HG02678 (cell line): Measurements from ENCODE around the gene SEH1L.
"Not testable (repeated sequence)": the region's sequence is repeated elsewhere in the genome, so short reads cannot be mapped to it uniquely, and the experiment has no call there.

Experiments
- ATAC-seq: cut with Tn5 transposase; IDR thresholded peaks from one replicate; pipeline ENCODE4 v1.9.1; 2021; ENCODE audit warnings: mild to moderate bottlenecking, moderate library complexity; ENCODE audit not compliant: unreplicated experiment

Gene SEH1L

DNA sequence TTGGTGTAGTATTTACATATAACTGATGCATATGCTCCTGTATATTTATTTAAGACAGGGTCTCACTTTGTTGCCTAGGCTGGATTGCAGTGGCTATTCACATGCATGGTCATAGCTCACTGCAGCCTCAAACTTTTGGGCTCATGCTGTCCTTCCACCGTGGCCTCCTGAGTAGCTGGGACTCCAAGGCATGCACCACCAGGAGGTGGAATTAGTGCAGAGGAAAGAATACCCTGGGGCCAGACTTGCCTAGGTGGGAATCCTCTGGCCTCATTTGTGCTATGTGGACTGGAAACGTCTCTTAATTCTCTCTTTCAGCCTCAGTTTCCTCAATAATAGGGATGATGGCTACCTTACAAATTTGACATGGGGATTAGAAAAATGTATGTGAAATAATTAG, 45.6 kb downstream of the SEH1L start:
- ATAC-seq, result no peak

DNA sequence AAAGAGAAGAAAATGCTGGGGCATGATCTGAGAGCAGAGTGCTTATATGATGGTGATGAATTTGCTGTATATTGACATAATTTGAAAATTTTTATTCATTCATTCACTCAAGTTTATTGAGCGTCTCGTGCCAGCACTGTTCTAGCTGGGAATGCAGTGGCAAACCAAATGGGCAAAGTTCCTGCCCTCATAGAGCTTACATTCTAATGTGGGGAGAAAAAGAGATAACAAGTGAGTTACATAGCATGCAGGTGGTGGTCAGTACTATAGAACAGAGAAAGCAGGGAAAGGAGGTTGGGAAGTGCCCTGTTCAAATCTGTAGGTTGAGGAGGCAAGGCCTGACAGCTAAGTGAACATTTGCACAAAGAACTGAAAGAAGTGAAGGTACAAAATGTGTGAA, 47.6 kb downstream of the SEH1L start:
- ATAC-seq, result no peak

DNA sequence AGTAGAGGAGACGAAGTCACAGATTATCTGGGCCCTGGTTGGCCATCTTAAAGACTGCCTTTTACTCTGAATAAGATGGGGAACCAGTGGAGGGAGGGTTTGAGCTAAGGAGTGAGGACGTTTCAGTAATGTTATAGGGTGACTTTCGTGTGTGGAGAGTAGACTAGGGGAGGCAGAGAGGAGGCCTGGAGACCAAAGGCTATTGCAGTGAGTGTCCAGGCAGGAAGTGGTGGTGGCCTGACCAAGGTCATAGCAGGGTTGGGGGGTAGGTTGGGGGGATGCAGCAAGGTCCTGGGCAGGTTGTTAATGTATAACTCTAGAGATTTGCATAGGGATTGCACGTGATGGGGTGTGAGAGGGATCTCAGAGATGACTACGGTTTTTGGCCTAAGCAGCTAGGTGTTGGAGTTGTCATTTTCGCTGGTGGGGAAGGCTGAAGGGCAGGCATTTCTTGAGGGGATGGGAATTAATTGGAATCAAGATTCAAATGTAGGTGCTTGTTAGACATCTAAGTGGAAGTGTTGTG, 48.2 kb downstream of the SEH1L start:
- ATAC-seq, result no peak

DNA sequence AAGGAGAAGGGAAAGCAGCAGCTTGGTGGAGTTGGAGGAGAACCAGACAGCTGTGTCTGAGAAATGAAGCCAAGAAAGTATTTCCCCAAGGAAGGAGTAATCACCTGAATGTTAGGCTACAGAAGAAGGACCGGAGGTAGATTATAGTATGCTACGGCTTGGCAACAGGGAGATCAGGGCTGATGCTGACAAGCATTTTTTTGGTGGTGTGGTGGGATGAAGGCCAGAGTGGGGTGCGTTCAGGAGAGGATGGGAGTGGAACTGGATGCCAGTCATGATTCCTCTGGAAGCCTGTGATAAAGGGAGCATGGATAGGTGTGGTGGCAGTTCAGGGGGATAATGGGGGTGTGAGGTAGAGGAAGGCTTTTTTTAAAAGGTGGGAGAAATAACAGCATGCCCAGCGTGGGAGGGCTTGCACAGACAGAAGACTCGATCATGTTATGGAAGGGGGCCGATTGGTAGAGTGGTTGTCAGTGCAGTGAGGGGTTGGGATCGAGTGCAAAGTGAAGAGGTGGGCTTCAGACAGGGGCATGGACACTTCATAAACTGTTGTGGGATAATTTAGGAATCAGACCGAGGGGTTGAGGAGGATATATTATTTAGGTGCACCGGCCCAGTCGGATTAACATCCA, 49.0 kb downstream of the SEH1L start:
- ATAC-seq, result no peak

DNA sequence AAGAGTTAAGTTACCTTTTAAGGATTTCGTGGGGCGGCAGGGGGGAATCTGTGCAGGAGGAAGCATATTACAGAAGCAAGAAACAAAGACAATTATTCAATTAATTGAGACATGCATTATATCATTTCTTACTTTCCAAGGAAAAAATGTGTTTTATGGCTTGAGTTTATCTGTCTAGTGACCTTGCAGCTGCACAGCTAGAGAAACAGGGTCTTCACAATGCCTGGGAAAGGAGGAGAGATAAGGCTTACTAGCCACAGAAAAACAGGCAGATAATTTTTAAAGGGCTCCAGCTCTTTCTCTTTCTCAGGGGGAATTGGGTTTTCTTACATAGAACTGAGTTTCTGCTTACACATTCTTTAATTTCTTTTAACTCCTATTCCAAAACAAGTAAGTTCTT, 49.5 kb downstream of the SEH1L start:
- not testable (repeated sequence) for ATAC-seq

DNA sequence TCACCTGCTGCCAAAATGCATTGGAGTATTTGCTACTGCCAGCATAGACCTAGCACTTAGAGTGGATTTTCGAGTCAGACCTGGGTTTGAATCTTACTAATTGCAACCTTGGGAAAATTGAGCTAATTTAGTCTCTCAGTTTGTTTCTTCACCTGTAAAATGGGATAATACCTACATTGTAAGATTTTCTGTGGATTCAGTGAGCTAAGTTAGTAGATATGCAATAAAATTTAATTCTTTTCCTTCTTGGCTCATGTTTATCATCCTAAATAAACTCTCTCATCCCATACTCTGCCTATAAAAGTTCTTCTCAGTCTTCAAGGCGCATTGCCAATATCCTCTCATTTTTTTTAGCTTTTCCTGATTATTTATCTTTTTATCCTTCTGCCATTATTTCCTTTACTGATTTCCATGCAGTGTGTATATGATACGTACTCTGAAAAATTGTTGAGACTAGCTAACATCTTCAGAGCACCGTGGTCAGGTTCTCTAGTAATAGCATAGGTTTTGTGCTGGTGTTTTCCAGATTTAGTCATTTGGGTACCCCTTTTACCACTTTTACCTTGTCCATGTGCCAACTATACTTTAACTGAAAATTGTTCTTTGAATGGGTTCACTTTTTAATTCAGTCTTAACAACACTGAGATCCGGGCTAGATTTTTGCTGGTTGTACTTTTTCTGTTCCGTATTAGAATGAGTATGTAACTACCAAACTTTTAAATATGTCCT, 50.7 kb downstream of the SEH1L start:
- peak; percentile 64 for ATAC-seq

DNA sequence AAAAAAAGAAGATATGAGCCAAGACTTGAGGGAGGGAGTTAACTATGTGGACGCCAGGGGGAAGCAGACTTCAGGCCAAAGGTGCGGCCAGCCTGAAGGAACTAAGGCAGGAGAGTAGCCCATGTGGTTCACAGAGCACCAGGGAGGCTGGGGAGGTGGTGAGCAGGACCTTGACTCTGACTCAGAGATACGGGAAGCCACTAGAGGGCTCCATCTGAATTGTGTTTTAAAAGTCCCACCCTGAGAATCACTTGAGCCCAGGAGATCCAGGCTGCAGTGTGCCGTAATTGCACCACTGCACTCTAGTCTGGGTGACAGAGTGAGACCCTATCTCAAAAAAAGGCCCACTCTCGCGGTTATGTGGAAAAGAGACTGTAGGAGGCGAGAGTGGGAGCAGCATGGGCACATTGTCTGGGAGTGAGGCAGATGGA, 55.7 kb downstream of the SEH1L start:
- no peak for ATAC-seq

DNA sequence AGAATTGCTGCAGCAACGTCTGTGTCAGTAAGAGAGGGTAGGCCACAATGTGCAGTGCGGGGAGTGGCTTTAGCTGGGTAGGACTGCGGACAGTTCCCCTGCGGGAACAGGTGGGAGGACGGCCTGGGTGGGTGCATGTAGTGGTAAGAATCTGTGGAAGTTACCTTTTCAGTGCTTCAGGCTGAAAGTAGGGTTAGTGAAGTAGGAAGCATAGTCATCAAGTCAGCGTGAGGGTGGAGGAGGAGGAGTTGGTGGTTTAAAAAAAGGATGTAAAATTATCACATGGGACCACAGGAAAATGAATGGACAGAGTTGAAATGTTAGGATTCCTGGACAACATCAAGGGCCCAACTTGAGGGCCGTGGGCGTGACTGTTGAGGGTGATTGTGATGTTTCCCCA, 56.6 kb downstream of the SEH1L start:
- ATAC-seq, result no peak

DNA sequence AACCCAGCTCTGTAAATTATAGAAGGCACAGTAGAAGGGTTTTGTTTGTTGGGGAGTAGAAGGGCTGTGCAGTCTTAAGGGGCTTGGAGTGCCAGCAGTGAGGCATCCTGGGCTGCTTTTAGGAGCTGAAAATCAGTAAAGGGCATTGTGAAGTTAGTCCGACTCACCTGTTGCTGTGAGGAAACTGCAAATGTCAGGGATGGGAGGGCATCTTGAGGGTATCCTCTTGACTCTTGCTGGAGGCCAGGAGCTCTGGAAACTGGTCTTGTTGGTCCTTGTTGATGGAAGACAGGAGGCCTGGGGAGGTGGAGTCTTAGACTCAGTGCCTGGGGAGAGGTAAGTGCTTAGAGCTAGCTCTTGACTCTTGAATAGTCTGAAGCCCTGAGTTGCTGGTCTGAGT, 57.5 kb downstream of the SEH1L start:
- ATAC-seq, result no peak

DNA sequence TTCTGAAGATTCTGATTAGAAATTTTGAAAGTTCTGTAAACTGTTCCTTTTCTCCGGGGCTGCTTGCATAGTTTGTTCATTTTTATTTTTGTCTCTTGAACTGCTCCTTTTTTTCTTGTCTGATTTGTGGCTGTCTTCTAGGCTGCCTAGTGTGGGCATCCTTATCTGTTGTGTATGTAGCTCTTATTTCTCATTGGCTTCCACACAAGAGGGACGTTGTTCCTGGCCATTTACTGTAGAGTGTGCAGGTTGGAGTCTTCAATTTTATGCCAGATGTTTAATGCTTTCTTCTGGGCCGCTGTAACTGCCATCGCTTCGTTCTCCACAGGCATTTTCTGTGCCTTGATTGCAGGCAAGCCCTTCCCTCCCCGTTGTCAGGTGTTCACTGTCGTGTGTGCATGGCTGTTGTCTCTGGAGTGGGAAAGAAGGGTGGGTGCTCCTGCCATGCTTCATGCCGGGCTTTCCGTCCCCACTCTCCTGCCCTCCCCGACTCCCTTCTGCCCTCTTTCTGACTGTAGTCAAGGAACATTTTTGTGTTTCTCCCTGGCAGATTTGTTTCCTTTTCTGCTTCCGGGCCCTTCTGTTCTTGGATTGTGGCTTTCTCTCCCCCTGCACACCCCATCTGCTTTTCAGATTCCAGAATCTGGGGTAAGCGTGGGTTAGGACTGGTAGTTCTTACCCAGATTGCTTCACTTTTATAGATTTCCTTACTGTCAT, 58.9 kb downstream of the SEH1L start:
- no peak for ATAC-seq

DNA sequence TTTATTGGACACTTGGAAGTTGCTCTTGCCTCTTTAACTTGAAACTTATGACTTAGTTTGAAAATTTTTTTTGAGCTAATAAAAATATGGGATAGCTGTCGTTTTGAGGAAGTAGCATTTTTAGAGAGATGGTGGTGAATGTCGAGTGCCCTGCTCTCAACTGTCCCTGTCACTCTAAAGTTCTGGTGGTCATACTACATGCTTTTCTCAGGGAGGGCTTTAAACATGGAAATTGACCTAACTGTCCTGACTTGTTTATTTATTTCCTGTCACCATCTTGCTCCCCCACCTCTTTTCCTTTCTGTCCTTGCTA, 59.4 kb downstream of the SEH1L start:
- no peak for ATAC-seq

DNA sequence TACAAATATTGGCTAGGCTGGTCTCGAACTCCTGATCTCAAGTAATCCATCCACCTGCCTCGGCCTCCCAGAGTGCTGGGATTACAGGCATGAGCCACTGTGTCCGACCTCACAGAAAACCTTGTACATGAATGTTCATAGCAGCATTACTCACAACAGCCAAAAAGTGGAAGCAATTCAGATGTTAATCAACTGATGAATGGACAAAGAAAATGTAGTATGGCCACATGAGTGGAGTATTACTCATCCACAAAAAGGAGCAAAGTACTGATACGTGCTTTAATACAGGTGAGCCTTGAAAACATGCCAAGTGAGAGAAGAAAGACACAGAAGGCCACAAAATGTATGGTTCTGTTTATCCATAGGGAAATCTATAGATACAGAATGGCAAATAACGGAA, 63.9 kb downstream of the SEH1L start:
- no peak for ATAC-seq

DNA sequence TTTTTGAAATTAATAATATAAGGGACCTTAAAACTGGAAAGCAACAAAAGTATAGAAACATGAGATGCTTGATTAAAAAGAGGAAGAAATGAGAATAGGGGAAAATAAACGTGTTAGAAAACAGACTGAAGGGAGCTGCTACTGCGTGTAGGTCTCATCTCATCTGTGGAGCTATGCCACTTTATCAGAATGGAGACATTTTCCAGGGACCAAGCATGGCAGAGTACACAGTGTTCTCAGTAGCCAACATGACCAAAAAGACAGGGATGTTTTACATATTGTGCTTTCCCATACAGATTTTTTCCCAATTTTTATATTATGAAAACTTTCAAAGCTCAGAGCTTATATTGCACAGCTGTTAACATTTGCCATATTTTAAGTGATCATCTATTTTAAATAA, 66.4 kb downstream of the SEH1L start:
- no peak for ATAC-seq

DNA sequence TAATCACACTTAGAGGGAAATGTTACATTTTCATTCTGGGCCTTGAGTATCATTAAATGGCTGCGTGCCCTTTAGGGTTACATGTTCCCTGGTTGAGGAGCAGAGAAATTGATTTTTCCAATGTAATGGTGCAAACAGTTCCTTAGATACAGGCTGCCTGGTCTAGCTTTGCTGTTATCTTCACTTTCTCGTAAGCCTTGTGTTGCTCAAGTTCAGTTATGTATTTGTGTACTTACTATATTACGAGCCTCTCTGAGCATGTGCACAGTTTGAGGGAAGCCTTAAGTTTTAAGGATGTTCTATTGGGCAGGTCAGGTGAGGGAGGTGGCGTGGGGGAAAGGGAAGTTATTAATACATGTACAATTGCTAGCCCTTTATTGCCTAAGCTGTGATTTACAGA, 67.0 kb downstream of the SEH1L start:
- no peak for ATAC-seq

DNA sequence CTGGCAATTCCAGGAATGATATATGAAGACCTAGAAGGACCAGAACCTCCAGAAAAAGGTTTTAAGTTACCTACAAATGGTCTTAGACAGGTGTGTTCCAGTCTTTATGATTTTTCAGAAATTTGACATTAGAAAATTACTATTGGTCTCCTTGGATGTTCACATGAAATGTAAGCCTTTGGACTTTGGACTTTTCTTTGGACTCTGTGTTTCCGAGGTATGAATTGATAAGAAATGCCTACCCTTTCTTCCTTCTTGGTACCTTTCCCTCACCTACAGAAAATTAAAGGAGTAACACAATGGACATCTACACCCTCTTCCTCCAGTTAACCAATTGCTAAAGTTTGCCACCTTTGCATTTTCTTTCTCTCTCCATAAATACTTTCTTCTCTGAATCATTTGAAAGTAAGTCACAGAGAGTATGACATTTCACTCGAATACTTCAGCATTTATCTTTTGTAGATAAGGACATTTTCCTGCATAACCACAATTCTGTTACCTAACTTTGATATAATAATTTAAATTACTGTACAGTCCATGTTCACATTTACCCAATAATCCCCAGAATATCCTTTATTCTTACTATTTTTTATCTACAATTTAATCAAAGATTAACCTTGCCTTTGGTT, 69.5 kb downstream of the SEH1L start:
- ATAC-seq, result no peak

DNA sequence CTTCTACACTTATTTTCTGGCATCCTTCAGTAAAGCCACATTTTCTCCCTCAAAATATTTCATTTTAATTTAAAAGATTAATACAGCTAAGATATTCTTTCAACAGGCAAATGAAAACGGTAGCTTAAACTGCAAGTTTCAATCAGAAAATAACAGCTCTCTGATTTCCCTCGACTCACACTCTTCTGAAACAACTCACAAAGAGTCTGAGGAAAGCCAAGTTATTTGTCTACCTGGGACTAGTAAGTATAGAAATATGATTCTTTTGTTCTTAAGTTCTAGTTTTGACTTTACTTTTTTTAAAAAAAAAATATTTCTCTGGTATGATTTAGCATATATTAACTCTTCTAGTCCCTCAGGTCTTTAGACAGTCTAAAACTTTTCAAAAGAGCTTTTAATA, 70.6 kb downstream of the SEH1L start:
- no peak for ATAC-seq

DNA sequence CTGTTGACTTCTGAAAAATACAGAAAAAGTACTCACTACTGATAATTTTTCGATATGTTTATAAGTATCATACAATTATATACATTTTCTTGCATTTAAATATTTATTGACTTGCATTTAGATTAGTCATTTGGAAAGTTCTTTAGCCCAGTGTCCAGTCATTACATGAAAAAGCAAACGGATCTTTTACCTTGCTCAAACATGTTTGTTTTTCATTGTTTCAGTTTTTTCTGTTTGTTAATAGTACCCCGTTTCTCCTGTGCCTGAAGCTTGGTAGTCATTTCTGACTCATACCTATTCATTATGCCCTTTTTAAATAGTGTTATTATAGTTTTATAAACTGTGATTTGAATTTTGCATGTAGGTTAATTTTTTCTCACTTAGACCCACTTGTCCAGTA, 71.5 kb downstream of the SEH1L start:
- no peak for ATAC-seq

DNA sequence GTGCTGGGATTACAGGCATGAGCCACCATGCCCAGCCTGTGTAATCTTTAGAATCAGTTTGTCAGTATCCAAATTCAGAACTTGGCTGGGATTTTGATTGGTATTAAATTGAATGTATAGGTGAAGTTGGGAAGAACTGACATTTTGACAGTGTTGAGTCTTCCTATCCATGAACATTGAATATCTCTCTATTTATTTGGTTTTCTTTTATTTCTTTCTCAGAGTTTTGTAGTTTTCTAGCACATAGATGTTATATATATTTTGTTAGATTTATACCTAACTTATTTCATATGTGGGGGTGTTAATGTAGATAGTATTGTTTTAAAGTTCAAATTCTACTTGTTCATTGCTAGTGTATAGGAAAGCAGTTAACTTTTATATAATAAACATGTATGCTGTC, 74.8 kb downstream of the SEH1L start:
- ATAC-seq, result no peak

DNA sequence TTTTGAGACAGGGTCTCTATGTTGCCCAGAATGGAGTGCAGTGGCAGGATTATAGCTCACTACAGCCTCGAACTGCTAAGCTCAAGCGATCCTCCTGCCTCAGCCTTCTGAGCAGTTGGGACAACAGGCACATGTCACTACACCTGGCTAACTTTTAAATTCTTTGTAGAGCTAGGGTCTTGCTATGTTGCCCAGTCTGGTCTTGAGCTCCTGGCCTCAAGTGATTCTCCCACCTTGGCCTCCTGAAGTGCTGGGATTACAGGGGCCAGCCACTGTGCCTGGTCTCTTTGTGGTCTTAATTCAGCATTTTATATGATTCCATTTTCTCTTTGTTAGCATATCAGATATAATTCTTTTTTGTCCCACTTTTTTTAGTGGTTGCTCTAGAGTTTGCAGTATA, 77.4 kb downstream of the SEH1L start:
- ATAC-seq, result no peak

DNA sequence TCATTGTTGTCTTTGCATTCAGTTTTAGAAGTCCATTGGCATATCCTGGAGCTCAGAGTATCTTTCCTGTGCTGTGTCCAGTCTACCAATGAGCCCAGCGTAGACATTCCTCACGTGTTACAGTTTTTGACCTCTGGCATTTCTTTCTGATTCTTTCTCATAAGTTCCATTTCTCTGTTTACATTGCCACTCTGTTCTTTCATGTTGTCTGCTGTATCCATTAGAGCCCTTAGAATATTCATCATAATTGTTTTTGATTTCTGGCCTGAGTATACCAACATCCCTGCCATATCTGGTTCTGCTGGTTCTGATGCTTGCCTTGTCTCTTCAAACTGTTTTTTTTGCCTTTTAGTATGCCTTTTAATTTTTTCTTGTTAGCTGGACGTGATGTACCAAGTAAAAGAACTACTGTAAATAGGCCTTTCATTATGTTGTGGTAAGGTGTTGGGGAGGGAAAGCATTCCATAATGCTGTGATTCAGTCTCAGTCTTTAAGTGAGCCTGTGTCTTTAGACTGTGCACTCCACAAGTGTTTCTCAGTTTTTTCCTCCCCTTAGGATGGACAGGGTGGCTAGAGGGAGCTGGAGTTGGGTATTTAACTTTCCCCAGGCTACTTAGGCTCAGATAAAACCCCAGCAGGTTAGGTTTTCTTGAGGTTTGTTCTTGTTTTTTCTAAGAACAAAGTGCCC, 78.9 kb downstream of the SEH1L start:
- ATAC-seq, result no peak

DNA sequence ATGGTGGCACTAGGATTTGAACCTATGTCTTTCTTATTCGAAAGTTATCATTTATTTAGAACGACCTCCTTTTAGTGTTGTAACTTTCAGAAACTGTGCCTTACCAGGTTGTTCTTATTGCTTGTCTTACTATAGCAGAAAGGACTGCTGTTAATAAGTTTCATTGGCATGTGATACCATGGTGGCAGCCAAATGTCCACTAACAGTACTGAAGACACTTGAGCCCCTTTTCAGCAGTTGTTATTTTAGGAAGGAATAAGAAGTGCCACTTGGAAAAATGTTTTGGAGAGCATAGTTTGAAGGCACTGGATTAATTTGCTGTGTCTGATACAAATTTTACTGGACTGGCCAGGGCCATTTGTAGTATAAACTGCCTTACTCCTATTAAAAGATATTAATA, 81.1 kb downstream of the SEH1L start:
- no peak for ATAC-seq
